SU-DHL-6 (cell line): ENCODE data around the gene KIFC1.

Experiments
- CTCF ChIP-seq: fragments of 200-600 bp; sonication (generic); IDR thresholded peaks from one replicate; pipeline ENCODE4 v1.5.1; 2017; ENCODE audit warnings: antibody characterized with exemption, mild to moderate bottlenecking, low read length, moderate library complexity; ENCODE audit not compliant: insufficient read depth, poor library complexity, severe bottlenecking
- EZH2phosphoT487 ChIP-seq: fragments of 200-600 bp; sonication (generic), shearing (Covaris generic); conservative IDR thresholded peaks from 2 replicates; pipeline ENCODE4 v1.6.1; 2018; ENCODE audit warnings: mild to moderate bottlenecking, antibody characterized with exemption, low read length, moderate library complexity, mixed read lengths

- no peak for TF ChIP-seq CTCF
- no peak for TF ChIP-seq EZH2phosphoT487
Measured at GRCh38 chr6:33432546-33432945, 40.9 kb downstream of the KIFC1 start.
